Medulla oblongata (tissue), 1 donor: ENCODE data around the gene ZNF74.
"Not testable (repeated sequence)": the region's sequence is repeated elsewhere in the genome, so short reads cannot be mapped to it uniquely, and the experiment has no call there.

Experiments used
- DNase-seq: peaks from one replicate; pipeline ENCODE4 v3.0.0-alpha.2; 2015; ENCODE audit errors: extremely low spot score

Gene ZNF74

GRCh38 chr22:20376281-20376680 lies 17.7 kb upstream of the ZNF74 start:
- DNase-seq = not testable (repeated sequence)

- DNase-seq = not testable (repeated sequence)
Measured at GRCh38 chr22:20376983-20377382, 17.0 kb upstream of the ZNF74 start.

GRCh38 chr22:20378110-20378509 lies 15.8 kb upstream of the ZNF74 start:
- no peak for DNase-seq

GRCh38 chr22:20378684-20379083 lies 15.3 kb upstream of the ZNF74 start:
- not testable (repeated sequence) for DNase-seq

- no peak for DNase-seq
Measured at GRCh38 chr22:20380486-20380885, 13.5 kb upstream of the ZNF74 start.

DNA sequence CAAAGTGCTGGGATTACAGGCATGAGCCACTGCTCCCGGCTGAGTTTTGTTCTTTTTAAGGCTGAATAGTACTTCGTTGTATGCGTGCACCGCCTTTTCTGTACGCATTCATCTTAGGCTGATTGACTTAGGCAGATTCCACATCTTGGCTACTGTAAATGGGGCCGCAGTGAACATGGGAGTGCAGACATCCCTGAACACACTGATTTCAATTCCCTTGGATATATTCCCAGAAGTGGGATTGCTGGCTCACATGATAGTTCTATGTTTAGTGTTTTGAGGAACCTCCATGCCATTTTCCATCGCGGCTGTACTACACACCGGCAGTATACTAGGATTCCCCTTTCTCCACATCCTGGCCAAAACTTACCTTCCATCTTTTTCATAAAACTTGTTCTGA lies 10.4 kb upstream of the ZNF74 start:
- DNase-seq = no peak

DNA sequence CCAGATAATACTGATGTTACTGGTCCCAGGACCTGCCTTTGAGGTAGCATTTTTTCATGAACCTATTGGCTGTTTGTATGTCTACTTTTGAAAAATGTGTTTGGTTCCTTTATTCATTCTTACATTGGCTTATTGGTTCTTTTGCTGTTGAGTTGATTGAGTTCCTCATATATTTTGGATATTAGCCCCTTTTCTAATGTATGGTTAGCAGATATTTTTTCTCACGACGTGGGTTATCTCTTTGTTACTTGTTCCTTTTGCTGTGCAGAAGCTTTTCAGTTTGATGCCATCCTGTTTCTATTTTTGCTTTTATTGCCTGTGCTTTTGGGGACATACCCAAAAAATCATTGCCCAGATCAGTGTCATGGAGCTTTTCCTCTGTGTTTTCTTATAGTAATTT lies 9.8 kb upstream of the ZNF74 start:
- no peak for DNase-seq

- DNase-seq = no peak
Measured at GRCh38 chr22:20384865-20385264, 9.1 kb upstream of the ZNF74 start.

DNA sequence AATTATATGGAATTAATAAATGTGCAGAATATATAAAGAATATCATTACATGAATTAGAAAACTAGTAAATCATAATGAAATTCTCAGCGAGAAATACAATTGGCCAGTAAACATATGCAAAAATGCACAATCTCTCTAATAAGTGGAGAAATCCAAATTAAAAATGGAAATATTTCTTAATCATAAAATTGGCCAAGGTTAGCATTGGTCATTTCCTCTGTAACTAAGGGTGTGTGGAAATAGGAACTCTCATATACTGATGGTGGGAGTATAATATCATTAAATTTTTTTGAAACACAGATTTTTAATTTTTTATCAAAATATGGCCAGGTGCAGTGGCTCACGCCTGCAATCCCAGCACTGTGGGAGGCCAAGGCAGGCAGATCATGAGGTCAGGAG lies 7.6 kb upstream of the ZNF74 start:
- DNase-seq = no peak

DNA sequence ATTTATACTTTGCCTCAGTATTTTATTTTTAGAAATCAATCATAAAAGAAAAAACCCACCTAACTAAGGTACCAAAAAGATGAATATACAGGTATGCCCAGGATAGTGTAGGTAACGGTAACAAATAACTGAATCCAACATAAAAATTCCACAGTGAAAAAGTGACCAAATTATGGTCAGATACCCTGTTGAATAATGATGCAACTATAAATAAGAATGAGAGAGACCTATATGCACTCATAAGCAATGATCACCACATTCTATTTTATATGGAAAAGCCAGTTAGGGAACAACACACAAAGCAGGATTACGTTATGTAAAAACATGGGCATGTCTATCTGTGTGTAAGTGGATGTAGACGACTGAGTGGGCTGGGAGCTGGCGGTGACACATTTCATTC lies 7.0 kb upstream of the ZNF74 start:
- DNase-seq = no peak

DNA sequence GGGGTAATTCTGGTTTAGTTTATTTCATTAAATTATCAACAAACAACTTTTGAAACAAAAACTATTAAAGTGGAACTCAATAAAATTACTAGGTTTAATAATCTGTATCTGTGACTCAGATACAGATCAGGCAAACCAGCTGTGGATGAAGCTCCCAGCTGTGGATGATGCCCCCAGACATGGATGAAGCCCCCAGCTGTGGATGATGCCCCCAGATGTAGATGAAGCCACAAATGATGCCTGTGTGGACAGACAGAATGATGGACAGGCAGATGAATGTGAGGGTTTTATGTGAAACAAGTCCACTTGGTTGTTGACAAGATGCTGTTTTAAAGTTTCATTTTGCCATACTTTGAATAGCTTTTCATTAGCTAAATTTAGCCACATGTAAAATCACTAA lies 5.8 kb upstream of the ZNF74 start:
- DNase-seq = no peak

- DNase-seq = no peak
Measured at GRCh38 chr22:20389288-20389687, 4.7 kb upstream of the ZNF74 start.

- no peak for DNase-seq
Measured at GRCh38 chr22:20390394-20390907, 3.5 kb upstream of the ZNF74 start.

GRCh38 chr22:20391222-20391621 lies 2.7 kb upstream of the ZNF74 start:
- no peak for DNase-seq

DNA sequence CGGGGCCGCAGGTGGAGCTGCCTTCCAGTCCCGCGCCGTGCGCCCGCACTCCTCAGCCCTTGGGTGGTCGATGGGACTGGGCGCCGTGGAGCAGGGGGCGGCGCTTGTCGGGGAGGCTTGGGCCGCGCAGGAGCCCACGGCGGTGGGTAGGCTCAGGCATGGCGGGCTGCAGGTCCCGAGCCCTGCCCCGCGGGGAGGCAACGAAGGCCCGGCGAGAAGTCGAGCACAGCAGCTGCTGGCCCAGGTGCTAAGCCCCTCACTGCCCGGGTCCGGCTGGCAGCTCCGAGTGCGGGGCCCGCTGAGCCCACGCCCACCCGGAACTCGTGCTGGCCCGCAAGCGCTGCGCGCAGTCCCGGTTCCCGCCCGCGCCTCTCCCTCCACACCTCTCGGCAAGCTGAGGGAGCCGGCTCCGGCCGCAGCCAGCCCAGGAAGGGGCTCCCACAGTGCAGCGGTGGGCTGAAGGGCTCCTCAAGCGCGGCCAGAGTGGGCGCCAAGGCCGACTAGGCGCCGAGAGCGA lies 1.5 kb upstream of the ZNF74 start:
- DNase-seq = not testable (repeated sequence)

GRCh38 chr22:20392983-20393704 lies 807 bp upstream of the ZNF74 start:
- DNase-seq = peak; percentile 7

DNA sequence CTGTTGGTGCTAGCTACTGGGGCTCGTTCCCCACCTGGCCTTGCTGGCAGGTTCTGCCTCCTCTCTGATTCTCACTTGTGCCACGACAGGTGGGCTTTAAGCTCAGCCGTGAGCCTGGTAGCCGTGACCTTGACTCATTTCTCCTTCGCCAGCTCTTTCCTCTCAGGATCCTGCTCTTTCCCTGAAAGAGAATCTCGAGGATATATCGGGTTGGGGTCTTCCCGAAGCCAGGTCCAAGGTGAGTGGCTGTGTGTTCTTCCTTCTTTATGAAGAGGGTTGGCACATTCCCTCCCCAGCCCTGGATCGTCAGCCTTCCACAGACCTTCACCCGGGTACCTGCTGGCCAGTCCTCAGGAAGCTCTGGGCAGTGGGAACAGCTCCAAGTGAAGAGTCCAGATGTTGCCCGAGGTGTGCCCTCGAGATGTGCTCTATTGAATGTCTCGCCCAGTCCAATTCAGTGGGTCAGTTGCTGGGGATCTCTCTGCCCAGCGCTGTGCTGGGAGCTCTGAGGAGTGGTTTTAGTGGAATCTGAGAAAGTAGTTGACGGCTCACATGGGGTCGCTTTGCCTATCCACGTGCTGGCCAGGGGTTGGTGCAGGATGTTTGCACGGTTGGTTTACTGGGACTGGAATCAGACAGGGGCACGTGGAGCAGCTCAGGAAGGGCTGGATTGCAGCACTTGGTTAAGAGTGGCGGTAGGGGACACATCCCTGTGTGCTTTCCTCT lies 1.4 kb downstream of the ZNF74 start:
- DNase-seq = no peak

- DNase-seq = no peak
Measured at GRCh38 chr22:20395907-20396287, 1.9 kb downstream of the ZNF74 start.

DNA sequence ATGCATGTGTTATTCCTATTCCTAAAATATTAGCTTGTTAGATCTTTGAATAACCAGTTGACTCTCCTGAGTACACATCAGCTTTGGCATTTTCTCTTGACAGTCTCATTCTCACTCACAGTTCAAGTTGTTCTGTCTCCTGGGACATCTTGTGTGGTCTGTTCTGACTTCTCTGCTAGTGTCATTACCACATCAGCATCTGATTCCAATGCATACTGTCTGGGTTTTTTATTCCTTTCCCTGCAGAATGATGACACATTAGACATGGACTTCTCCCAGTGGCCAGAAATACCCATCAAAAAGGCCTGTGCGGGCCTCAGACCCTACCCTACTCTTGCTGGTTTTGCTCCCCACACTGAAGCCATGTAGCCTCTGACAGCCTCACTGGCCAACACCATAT lies 2.7 kb downstream of the ZNF74 start:
- DNase-seq = no peak

GRCh38 chr22:20397498-20397897 lies 3.5 kb downstream of the ZNF74 start:
- no peak for DNase-seq

GRCh38 chr22:20398420-20398819 lies 4.5 kb downstream of the ZNF74 start:
- no peak for DNase-seq

DNA sequence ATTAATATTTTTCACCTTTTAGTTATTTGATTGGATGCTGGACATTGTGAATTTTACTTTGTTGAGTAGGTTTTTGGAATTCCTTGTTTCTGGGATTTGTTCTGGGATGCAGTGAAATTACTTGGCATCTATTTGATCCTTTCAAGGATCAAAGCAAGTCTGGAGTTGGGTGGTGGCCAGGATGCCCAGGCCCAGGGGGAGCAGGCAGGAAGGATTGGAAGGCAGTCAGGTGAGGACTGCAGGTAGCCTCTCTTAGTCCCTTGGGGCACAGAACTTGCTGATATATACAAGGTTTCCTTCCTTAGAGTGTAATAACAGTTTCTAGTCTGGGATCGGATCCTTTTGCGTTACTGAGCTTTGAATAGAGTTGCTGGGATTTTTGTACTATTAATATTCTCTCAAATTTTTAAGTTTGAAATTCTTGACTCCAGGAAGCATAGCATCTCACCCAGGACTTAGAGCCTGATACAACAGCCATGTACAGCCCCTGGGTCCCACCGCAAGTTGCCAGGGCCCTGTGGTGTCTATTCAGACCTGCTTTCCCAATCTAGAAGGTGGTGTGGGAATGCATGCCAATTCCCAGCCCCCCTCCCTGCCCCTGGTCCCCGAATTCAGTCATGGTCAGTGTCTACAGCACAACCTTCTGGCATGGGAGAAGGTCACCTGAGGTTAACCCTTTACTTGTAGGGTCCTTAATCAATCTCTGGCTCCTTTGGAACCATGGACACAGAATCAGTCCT lies 6.1 kb downstream of the ZNF74 start:
- no peak for DNase-seq
